Brain pericyte (primary cell): Measurements from ENCODE around the gene CEP85L.

Experiments
- DNase-seq: peaks from one replicate; pipeline ENCODE4 v3.0.0-alpha.2; 2012; ENCODE audit warnings: low read depth, low spot score

Gene CEP85L

GRCh38 chr6:118419448-118420394 lies 231.7 kb downstream of the CEP85L start:
- no peak for DNase-seq
